ENCODE results near the gene MFAP1.
"Not testable (repeated sequence)": the region's sequence is repeated elsewhere in the genome, so short reads cannot be mapped to it uniquely, and the experiment has no call there.

MFAP1 gene

DNA sequence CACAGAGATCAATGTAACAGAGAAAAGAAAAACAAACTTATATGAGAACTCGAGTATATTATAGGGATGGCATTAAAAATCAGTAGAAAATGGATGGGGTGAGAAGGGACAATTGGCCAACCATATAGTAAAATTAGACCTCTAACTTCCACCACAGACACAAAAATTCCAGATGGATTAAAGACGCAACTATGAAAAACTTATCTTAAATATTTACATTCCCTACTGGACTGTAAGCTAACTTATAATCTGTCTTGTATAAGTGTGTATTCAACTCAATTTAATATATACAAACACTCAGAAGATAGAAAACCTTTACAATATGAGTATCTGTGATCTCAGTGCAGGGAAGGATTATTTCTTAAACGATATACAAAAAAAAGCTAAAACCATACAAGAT is 3.0 kb downstream of the MFAP1 start:
- DNase-seq (ENCODE audit: low spot score) = no peak

DNA sequence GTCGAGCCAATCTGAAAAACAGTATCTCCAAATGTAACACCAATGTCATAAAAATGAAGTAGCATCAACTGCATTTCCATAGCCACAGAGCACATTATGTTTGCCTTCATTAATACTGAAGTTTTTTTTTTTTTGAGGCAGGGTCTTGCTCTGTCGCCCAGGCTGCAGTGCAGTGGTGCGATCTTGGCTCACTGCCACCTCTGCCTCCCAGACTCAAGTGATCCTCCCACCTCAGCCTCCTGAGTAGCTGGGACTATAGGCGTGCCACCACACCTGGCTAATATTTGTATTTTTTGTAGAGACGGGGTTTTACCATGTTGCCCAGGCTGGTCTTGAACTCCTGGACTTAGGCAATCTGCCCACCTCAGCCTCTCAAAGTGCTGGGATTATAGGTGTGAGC is 9.4 kb downstream of the MFAP1 start:
- not testable (repeated sequence) for DNase-seq (ENCODE audit: low spot score)

DNA sequence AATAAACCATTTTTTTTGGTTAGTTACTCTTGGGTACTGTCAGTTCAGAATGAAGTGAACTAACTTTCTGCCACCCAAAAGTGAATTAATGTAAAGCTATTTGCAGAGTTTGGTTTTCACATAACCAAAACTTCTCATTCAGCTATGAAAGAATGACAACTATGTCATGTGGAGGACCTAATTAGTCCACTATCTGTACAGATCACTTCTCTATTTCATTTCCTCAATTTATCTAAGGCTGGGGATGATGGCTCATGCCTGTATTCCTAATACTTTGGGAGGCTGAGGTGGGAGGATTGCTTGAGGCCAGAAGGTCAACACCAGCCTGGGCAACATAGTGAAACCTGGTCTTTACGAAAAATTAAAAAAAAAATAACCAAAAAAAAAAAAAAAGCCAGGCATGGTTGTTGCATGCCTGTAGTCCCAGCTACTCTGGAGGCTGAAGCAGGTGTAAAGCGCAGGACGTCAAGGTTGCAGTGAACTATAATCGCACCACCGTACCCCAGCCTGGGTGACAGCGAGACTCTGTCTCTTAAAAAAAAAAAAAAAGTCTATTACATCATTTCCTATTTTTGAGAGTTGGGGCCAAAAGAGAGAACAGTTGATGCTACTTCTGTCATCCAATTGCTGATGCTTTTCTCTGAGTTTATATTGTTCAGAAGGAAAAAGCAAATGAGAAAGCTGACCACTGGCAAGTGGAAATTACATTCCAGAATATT is 15.4 kb downstream of the MFAP1 start:
- DNase-seq (ENCODE audit: low spot score) = no peak

DNA sequence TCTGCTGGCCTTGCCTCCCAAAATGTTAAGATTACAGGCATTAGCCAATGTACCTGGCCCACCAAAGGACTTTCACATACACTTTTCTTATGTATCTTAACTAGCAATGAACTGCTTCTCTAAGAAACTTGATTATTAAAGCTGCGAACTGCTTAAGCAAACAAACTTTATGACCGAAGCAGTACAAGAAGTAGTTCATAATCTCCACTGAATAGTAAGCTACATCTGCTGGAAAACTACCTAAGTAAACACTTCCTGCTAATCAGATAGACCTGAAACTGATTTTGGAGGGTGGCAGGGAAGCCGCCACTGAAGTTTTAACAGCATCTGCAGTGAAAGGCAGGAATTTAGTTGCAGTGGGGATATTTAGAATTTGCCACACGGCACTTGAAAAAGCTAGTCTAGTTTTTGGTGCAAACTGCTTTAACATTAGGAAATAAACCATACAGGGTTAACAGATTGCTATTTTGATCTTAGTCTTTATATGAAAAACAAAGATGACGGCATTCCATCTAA is 16.0 kb downstream of the MFAP1 start:
- DNase-seq (ENCODE audit: low spot score) = no peak

DNA sequence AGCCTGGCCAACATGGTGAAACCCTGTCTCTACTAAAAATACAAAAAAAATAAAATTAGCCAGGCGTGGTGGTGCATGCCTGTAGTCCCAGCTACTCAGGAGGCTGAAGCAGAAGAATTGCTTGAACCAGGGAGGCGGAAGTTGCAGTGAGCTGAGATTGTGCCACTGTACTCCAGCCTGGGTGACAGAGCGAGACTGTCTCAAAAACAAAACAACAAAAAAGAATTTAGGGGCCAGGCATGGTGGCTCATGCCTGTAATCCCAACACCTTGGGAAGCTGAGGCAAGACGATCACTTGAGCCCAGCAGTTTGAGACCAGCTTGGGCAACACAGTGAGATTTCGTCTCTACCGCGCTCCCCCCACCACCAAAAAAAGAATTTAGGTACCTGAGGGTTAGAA is 21.8 kb downstream of the MFAP1 start:
- not testable (repeated sequence) for DNase-seq (ENCODE audit: low spot score)

DNA sequence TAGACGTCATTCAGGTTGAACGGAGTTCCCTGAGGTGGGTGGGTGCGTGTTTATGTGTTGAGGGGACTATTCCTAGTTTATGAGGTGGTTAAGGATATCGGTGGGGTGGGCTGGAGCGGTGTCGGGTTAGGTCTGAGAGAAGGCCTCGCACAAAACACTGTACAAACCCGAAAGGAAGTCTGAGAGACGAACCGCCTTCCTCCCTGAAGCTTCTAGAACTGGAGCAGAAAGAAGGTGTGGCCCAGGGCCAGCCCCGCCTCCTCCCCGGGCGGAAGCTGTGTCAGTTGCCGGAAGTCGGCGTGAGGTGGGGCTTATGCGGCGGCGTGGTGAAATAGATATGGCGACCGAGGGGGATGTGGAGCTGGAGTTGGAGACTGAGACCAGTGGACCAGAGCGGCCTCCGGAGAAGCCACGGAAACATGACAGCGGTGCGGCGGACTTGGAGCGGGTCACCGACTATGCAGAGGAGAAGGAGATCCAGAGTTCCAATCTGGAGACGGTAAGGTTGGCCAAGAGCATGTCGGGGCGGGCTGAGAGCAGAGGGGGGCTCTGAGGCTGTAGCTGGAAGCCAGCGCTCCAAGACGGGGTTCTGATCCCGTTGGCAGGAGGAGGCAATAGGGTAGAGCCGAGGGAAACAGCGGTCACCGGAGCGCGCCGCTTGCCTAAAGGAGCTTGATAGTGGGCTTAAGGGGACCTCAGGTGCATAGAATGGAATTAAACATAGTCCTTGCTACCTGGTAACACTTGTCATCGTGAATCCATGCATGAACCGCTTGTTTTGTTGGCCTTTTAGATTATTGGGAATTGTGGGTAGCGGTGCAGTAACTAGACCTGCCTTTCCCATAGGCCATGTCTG is 24.0 kb downstream of the MFAP1 start, which contains the start of gene HYPK:
Gene HYPK (plus strand): TSS at position 314 of the 856 bp plus-strand sequence. CDS start 24 bp downstream, at position 338.
- peak; percentile 52 for DNase-seq (ENCODE audit: low spot score)

DNA sequence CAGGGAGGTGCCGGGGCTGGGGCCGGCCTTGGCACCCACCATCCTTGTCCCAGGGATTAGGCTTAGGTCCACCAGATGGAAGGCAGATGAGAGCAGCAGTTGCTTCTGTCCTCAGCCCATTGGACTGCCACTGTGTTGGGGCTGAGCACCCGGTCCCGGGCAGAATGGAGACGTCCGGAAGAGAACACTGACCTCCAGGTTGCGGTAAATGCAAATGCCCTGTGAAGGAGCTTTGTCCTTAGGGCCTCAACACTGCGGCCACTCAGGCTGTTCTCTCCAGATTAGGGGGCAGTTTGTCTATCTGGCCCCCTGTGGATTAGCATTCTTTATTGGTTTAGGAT is 24.6 kb downstream of the MFAP1 start, which contains the start of gene SERINC4:
Gene SERINC4 (minus strand): TSS at position 276 of the 341 bp plus-strand sequence. CDS start 234 bp downstream, at position 42.
- no peak for DNase-seq (ENCODE audit: low spot score)

DNA sequence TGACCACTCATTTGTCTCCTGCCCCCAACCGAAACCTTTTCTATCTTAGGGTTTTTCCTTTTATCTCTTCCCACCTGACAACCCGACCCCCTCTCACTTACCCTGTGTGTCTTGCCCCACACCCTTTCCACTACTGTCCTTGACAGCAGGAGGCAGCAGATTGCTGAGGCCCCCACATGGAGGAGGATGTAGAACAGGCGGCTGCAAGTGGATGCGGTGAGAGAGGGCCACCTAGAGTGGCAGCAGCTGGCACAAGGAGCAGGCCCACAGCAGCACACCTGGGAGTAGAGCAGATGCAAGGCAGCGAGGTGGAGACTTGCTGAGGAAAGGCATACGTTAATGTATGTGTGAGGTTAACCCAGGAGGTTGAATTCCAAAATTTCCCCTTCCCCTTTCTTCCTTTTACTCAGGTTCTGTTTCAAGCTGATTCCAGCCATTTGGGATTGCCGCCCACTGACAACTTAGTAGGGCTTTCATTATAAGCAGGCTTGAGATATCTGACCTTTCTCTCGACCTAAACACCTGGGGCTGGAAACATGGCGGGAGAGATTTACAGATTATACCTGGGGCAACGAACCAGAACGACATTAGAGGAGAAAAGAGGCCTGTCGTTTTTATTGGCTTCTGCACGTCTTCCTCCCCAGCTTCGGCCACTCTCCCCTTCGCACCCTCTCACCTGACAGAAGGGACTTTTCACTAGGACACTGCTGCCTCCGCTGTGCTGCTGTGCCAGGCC is 25.1 kb downstream of the MFAP1 start:
- no peak for DNase-seq (ENCODE audit: low spot score)

DNA sequence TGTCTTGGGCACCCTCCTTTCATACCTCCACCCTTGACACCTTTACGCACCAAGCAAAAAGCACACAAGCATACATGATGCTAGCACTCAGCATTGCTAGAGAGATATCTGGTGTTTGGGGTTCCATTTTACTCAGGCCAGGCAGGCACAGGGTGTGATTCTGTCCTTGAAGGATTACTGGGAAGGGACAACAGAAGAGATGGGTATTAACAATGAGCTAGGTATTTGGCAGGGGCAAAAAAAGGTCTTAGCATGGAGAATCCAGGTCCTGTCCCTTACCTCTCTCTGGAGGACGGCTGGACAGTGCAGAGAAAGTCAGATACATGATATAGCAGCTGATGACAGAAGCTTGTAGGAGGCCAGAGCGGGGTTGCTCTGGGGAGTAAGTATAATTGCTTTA is 27.9 kb downstream of the MFAP1 start:
- DNase-seq (ENCODE audit: low spot score) = no peak

DNA sequence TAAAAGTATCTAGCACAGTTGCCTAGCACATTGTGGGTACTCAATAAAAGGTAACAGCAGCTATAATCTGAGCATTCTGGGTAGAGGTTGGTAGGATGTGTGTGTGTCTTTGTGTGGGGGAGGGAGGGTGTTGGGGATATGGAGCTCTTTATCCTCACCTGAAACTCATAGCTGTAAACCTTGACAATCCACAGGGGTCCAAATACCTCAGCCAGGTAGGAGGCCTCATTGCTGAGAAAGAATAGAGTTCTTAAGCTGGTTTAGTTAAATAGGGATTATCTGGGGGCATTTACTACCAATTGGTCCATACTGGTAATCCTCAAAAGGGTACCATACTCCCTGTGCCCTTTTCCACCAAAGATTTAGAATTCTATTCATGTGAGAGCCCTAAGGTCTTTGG is 28.5 kb downstream of the MFAP1 start:
- no peak for DNase-seq (ENCODE audit: low spot score)

DNA sequence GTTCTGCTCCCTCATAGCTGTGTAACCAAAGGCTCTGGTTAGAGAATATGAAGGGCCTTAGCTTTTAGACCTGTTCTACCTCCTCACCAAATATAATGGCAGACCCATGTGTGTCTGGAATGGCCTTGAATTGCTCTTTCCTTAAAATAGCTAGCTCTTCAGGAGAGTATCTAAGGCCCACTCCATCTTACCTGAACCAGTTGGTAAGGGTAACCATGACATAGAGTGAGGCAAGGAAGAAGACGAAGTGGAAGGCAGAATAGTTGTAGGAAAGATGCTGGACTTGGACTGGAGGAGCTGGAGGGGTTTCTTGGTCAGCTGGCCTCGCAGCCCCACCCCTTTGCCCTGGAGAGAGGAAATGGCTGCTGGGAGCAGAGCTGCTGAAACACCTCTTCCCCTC is 29.3 kb downstream of the MFAP1 start:
- DNase-seq (ENCODE audit: low spot score) = no peak

DNA sequence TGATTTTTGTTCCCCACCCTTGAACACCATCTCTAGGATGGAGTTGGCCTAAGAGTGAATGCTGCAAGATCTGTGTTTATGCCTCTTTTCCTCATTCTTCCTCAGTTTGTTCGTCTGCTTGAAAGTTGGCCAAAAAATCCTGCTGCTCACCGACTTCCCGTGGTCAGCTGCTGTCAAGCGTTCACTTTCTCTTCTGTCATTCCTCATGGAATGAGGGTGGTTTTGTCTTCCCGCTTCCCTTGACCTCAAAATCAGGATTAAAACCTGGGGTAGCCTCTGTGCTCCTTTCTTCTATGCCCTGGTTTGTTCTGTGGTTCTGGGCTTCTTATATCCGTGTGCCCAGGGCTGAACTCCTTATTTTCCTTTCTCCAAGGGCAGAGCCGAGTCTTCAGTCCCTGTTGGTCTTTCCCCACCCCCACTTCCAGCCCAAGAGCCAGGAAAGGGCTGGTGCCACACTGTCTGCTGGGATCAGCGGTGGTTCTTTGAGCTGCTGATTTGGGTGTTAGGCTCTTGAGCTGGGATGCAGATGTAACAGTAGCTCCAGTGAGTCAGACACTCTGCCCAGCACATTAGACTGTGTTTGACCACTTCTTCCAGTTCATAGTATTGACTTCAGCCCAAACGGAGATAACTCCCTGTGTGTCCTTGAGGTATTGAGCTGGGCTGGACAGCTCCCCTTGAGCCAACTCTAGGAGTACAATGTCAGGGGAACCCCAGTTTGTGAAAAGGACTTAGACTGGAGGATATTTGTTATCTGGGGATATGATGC is 30.0 kb downstream of the MFAP1 start:
- no peak for DNase-seq (ENCODE audit: low spot score)

DNA sequence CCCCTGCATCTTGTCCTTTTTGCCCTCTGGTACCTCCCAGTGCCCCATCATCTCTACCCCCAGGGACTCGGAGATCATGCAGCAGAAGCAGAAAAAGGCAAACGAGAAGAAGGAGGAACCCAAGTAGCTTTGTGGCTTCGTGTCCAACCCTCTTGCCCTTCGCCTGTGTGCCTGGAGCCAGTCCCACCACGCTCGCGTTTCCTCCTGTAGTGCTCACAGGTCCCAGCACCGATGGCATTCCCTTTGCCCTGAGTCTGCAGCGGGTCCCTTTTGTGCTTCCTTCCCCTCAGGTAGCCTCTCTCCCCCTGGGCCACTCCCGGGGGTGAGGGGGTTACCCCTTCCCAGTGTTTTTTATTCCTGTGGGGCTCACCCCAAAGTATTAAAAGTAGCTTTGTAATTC is 30.8 kb downstream of the MFAP1 start:
- DNase-seq (ENCODE audit: low spot score) = no peak

DNA sequence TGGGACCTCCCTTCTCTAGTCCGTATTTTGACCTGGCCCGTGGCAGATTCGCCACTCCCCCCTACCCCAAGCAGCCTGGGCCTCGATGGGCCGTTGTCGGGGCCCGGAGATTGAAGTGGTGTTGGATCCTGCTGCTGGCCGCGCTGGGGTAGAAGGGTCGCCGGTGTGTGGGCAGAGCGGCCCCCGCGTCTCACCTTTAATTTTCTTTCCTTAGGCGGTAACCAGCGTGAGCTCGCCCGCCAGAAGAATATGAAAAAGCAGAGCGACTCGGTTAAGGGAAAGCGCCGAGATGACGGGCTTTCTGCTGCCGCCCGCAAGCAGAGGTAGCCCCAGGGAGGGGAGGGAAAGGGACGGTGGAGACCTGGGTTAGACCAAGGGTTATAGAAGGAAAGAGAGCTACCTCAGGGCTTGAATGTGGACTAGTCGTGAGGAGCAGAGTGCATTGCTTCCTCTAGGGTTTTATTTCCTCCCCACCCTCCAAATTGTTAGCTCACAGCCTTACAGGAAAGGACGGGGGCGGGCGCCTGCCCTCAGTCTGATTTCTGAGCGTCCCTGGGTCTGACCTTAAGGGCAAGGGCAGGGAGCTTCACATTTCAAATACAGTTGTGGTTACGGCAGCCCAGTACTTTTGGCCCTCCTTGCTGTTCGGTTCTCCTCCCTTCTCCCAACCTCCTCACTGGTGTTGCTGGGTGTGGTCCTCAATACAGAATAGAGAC is 31.6 kb downstream of the MFAP1 start:
- no peak for DNase-seq (ENCODE audit: low spot score)

DNA sequence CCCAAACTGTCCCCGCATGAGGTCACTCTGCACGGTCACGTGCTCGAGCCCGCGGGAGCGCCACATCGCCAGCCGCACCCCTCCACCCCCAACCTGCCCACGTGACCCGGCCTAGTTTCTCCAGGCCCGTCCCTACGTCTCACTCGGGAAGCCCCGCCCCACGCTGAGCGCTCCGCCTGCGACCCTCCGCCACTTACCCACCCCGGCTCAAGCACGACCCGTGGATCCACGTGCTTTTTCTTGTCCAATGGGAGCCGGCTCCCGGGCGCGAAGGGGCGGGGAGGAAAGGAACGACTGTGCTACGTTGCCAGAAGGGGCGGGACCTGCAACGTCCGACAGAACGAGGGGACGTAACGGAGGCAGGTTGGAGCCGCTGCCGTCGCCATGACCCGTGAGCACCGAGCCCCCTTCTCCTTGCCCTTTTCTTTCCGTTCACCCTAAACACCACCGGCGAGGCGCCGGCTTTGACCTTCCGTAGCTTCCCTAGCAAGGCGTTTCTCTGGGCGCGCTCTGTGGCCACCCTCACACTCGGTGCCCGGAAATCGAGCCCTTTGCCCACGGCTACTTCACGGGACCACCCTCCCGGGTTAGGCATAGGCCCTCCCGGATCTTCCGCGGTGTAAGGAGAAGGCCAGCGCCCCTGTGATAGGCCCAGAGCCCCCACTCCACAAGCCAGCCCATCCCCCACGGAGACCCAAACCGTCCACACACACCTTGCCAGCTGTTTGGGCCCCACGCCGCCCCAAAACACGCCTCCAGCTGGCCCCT is 32.3 kb downstream of the MFAP1 start, which contains the start of gene SERF2:
Gene SERF2 (plus strand): TSS at position 328 of the 768 bp plus-strand sequence. CDS start 57 bp downstream, at position 385.
- peak; percentile 99 for DNase-seq (ENCODE audit: low spot score)

DNA sequence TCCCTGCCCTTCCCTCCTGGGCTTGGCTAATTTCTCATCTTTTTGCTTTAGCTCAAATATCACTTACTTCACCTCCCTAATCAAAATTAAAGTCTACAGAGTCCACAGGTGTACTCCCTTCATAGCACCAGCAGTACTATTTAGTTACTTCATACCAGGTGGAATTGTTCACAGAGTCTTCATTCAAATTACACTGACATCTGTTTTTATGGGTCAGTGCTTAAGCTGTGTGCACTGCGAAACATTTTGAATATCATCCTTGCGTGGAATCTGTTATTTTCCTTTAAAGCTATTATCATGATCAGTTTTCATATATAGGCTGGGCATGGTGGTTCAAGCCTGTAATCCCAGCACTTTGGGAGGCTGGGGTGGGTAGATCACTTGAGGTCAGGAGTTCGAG is 35.1 kb downstream of the MFAP1 start:
- DNase-seq (ENCODE audit: low spot score) = no peak

DNA sequence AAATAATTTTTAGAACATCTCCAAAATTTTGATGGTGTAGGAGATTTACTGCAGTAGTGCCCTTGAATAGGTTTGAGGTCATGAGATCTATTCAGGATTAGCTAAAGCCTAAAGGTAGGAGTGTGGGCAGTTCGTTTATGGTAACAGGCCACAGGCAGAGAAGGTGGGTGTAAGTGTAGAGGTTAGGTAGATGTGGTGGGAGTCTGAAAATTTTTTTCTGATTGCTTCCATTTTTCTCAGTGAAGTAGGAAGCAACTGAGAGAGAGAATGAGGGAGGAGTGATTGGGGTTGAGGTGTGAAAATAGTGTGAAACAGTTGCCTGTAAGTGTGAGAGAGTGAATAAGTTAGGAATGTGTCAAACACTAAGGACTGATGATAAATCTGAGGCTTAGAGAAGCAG is 45.5 kb downstream of the MFAP1 start:
- DNase-seq (ENCODE audit: low spot score) = no peak

DNA sequence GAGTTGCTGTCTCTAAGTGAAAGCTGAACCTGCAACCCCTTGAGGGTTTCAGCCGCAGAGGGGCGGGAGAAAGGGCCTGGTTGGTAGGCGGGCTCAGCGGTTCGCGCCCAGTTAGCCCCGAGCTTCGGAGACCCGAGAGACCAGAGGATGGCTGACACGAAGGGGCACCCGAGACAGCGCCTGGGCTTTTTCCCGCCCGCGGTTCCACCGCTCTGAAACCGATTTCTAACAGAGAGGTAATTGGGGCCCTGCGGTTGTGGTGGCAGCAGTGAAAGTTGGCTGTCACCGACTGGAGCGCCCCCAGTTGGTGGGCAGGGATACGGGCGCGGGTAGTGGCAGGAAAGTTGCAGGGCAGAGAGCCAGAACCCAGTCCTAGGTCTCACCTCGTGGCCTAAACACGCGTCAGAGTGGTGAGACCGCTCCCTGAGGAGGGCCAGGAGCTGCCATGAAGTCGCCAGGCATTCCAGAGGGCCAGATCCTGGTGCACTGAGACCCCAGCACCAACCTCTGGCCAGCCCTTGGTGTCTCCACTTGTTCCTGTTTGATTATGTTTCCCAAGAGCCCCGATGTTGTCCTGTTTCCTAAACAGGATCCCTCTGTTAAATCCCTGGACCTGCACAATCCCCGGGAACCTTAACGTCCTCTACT is 47.1 kb downstream of the MFAP1 start:
- peak; percentile 58 for DNase-seq (ENCODE audit: low spot score)

DNA sequence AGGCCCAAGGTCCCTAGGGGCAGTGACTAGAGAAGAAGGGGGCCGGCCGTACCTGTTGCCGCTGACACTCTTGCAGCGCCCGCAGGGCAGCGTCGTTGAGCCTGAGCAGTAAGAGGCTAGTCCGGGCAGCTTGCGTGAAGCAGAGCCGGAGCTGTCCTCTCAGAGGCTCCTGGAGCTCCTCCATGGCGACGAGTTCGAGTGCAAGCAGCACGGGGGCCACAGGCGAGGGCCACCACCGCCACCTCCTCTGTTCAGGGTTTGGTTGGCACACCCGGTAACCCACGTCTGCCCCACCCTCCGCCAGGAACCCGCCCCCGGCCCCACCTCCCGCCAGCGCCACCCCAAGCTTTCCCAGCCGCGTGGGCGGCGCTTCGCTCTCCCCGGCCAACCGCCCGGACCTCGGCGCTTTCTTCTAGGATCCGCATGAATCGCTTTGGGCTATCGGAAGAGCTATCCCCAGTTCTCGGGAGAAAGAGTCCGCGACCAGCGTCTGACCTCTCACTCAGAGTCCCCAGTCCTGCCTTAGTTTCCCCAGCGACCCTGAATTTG is 47.7 kb downstream of the MFAP1 start, which contains the start of gene ELL3:
Gene ELL3 (minus strand): TSS at position 249 of the 549 bp plus-strand sequence. CDS start 65 bp downstream, at position 184.
- peak; percentile 64 for DNase-seq (ENCODE audit: low spot score)

Measured in HuH-7 (cell line).